Measurements from ENCODE around the gene IGFL3. TPM values are rescaled to one million over a fixed set of nuclear protein-coding genes. Genes with fewer than 3 reads are reported as not detected.

Gene IGFL3
- total RNA-seq, 1 donor from 2014 or later = not detected

DNA sequence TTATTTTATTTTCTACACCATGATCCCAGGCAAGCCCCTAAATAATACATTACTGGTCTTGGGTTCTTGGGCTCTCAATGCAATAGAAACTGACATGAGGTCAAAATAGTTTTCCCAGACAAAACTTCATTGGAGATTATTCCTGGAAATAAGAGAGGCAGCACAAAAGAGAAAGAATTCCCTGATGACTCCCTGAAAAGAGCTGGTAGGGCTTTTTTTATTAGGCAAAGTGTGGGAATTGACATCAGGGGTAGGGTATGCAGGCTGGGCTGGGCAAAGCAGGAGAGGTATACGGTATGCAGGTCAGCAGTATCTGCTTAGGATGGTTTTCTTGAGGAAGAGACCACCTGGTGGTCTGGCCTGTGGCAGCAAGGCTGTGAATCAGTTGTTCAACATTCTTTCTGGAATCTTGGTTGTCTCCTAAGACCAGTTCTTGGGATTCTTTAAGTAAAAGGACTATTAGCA, 9.3 kb upstream of the IGFL3 start:
- TF ChIP-seq, protein P1, sequence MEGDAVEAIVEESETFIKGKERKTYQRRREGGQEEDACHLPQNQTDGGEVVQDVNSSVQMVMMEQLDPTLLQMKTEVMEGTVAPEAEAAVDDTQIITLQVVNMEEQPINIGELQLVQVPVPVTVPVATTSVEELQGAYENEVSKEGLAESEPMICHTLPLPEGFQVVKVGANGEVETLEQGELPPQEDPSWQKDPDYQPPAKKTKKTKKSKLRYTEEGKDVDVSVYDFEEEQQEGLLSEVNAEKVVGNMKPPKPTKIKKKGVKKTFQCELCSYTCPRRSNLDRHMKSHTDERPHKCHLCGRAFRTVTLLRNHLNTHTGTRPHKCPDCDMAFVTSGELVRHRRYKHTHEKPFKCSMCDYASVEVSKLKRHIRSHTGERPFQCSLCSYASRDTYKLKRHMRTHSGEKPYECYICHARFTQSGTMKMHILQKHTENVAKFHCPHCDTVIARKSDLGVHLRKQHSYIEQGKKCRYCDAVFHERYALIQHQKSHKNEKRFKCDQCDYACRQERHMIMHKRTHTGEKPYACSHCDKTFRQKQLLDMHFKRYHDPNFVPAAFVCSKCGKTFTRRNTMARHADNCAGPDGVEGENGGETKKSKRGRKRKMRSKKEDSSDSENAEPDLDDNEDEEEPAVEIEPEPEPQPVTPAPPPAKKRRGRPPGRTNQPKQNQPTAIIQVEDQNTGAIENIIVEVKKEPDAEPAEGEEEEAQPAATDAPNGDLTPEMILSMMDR (IDR thresholded peaks at IDR 0.05) = no peak
- Mint-ChIP-seq H3K27ac (no peak overlapping the region), H3K36me3 (ENCODE audit: low read depth) (no peaks in the 10 kb centered on the region), H3K27me3 (peaks cover 41% of the 10 kb centered on the region), H3K4me3 (no peak overlapping the region), H3K9me3 (no peaks in the 10 kb centered on the region), H3K4me1 (no peaks in the 10 kb centered on the region)
- CTCF ChIA-PET = no interaction called here
- POLR2A ChIA-PET = no interaction called here
- ATAC-seq (ENCODE audit: low read depth) (no peak), DNase-seq (no peak)
- intact Hi-C loops (cut with micrococcal nuclease) = no loop called here

DNA sequence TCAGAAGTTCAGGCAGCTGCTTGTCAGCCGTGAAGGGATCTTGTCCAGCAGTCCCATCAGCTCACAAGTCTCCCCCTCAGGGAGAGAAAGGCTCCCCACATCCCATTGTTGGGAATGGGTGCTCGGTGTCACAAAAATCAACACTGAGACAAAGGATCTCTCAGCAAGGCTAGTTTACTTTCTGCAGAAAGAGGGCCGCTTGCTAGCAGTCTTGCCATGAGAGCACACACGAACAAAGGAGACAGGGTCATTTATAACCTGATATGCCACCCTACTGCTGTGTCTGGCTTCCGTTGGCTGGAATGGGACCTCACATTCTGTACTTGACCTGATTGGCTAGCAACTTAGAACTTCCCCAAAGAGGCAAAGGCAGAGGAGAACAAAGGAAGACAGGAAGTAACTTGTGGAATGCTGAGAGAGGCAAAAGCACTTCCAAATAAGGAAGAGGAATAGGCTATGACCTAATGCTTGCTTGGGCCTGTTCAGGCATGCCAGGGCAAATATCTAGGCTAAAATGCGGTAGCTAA, 8.7 kb upstream of the IGFL3 start:
- DNase-seq (no peak), ATAC-seq (ENCODE audit: low read depth) (no peak)
- Mint-ChIP-seq H3K36me3 (ENCODE audit: low read depth) (no peaks in the 10 kb centered on the region), H3K9me3 (no peaks in the 10 kb centered on the region), H3K27ac (no peak overlapping the region), H3K4me1 (no peaks in the 10 kb centered on the region), H3K4me3 (no peak overlapping the region), H3K27me3 (peaks cover 38% of the 10 kb centered on the region)
- intact Hi-C loops (cut with micrococcal nuclease) = no loop called here
- TF ChIP-seq, protein P1 (IDR thresholded peaks at IDR 0.05) = no peak
- ChIA-PET POLR2A (no interaction called here), CTCF (no interaction called here)

DNA sequence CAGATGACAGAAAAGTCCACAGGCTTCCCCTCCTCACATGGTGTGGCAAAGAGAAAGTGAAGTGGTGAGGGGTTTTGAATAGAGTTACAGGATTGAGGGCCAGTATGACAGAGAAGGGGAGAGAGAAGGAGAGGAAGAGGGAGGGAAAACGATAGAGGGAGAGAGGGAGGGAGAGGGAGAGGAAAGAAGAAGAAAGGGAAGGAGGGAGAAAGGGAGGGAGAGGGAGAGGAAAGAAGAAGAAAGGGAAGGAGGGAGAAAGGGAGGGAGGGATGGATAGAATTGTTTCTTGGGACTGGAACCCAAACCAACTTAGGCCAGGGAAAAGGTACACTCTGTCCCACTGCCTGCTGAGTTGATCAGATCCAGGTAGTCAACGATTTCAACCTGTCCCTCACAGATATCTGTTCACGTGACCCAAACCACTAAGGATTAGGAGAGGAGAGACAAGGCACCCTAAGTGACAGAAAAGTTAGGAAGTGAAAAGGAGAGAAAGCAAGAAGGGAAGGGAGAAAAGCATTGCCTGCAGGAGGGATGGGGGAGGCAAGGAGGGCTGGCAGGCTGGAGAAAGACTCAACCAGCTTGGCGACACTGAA, 8.1 kb upstream of the IGFL3 start:
- ChIA-PET CTCF (no interaction called here), POLR2A (no interaction called here)
- Mint-ChIP-seq H3K27ac (no peak overlapping the region), H3K9me3 (no peaks in the 10 kb centered on the region), H3K4me1 (no peaks in the 10 kb centered on the region), H3K36me3 (ENCODE audit: low read depth) (no peaks in the 10 kb centered on the region), H3K4me3 (no peak overlapping the region), H3K27me3 (peaks cover 36% of the 10 kb centered on the region)
- DNase-seq = no peak
- intact Hi-C loops (cut with micrococcal nuclease) = no loop called here
- no peak for ATAC-seq (ENCODE audit: low read depth)
- TF ChIP-seq, protein P1 (IDR thresholded peaks at IDR 0.05) = no peak

DNA sequence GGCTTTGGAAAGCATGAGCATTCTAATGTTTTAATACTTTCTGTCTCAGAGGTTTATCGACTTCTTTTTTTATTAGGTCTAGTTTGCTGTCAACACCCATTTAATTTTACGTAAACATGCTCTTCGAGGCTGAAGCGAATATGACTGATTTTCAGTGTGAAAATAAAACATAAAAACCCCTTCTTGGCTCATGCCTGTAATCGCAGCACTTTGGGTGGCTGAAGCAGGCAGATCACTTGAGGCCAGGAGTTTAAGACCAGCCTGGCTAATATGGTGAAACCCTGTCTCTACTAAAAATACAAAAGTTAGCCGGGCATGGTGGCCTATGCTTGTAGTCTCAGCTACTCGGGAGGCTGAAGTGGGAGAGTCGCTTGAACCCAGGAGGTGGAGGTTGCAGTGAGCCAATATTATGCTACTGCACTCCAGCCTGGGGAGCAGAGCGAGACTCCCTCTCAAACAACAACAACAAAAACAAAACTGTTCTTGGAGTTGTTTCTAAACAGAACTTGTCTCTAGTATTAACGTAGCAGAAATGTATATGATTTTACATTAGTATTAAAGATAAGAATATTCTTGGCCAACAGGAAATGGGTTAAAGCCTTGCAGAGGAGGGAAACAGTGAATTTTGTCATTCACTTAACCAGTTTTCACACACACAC, 7.1 kb upstream of the IGFL3 start:
- CTCF ChIA-PET = no interaction called here
- DNase-seq = no peak
- H3K4me1 Mint-ChIP-seq = no peaks in the 10 kb centered on the region
- TF ChIP-seq, protein P1 (IDR thresholded peaks at IDR 0.05) = no peak
- H3K27ac Mint-ChIP-seq = no peak overlapping the region
- intact Hi-C loops (cut with micrococcal nuclease) = no loop called here
- no peak for ATAC-seq (ENCODE audit: low read depth)
- H3K4me3 Mint-ChIP-seq = no peak overlapping the region
- POLR2A ChIA-PET = no interaction called here
- H3K9me3 Mint-ChIP-seq = no peaks in the 10 kb centered on the region
- H3K36me3 Mint-ChIP-seq (ENCODE audit: low read depth) = no peaks in the 10 kb centered on the region
- peaks cover 37% of the 10 kb centered on the region for H3K27me3 Mint-ChIP-seq

DNA sequence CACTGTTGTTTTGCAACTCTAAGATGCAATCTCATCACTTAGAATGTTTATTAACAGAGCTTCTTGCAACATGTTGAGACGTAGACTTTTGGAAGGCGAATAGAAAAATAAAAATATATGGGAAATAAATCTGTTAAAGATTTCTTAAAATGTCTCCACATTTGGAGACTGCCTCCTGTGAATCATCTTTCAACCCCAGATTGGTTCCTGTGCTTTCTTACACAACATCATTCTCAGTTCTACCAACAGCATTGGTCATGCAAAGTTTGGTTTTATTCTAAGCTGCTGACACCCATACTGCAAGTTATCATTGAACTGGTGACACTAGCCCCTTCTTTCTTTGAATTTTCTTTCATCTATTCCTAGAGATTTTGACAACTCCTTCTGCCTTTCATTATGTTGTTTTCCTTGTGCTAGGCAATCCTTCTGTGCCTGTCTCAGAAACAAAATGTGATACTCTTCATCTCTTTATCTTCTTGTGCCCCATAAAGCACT, 1.6 kb upstream of the IGFL3 start:
- H3K4me3 Mint-ChIP-seq = no peak overlapping the region
- H3K9me3 Mint-ChIP-seq = no peaks in the 10 kb centered on the region
- TF ChIP-seq, protein P1 (IDR thresholded peaks at IDR 0.05) = no peak
- ChIA-PET CTCF (no interaction called here), POLR2A (no interaction called here)
- H3K27me3 Mint-ChIP-seq = peaks cover 32% of the 10 kb centered on the region
- H3K27ac Mint-ChIP-seq = no peak overlapping the region
- DNase-seq (no peak), ATAC-seq (ENCODE audit: low read depth) (no peak)
- no peaks in the 10 kb centered on the region for H3K4me1 Mint-ChIP-seq
- no peaks in the 10 kb centered on the region for H3K36me3 Mint-ChIP-seq (ENCODE audit: low read depth)
- intact Hi-C loops (cut with micrococcal nuclease) = no loop called here
